Gastrocnemius medialis (tissue), 4 donors: ENCODE measurements around the gene PNRC1.
"Not testable (repeated sequence)": the region's sequence is repeated elsewhere in the genome, so short reads cannot be mapped to it uniquely, and the experiment has no call there.

Experiments
- CTCF ChIP-seq, 5 experiments: fragments of 450-650 bp in 3 of 5; fragments of 200-600 bp in 2 of 5; sonication (generic) in 2 of 5; IDR thresholded peaks in 4 of 5; conservative IDR thresholded peaks in 1 of 5; 1 replicate in 4 of 5; 2 replicates in 1 of 5; pipeline ENCODE4 v1.5.1; 2016 to 2019; ENCODE audit warnings: antibody characterized with exemption in 5 of 5, mild to moderate bottlenecking in 3 of 5, moderate library complexity in 3 of 5
- POLR2A ChIP-seq, 2 donors: fragments of 450-650 bp; IDR thresholded peaks; one replicate each; pipeline ENCODE4 v1.6.1; 2017; ENCODE audit warnings: antibody characterized with exemption in 2 of 2, mild to moderate bottlenecking in 2 of 2, moderate library complexity in 2 of 2

- TF ChIP-seq POLR2A (IDR thresholded peaks at IDR 0.05); CTCF (IDR thresholded peaks at IDR 0.05 in 4 of 5, conservative IDR thresholded peaks at IDR 0.05 in 1 of 5): not testable (repeated sequence)
Observed at GRCh38 chr6:89034116-89034515, 46.4 kb upstream of the PNRC1 start.
